HG02763 (cell line): ENCODE data around the gene MEPCE.

Experiments
- ATAC-seq: cut with Tn5 transposase; IDR thresholded peaks from one replicate; pipeline ENCODE4 v1.9.1; 2021; ENCODE audit warnings: mild to moderate bottlenecking, moderate library complexity; ENCODE audit not compliant: unreplicated experiment

MEPCE gene

DNA sequence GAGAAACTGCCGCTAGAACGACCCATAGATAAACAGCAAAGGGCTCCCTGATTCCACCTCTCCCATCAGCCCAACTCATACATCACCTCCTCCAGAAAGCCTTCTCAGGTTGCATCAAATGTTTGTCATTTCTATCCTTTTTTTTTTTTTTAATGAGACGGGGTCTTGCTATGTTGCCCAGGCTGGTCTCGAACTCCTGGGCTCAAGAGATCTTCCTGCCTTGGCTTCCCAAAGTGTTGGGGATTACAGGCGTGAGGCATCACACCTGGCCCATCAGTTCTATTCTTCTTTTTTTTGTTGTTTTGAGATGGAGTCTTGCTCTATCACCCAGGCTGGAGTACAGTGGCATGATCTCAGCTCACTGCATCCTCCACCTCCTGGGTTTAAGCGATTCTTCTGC, 27.4 kb downstream of the MEPCE start:
- ATAC-seq, result no peak

DNA sequence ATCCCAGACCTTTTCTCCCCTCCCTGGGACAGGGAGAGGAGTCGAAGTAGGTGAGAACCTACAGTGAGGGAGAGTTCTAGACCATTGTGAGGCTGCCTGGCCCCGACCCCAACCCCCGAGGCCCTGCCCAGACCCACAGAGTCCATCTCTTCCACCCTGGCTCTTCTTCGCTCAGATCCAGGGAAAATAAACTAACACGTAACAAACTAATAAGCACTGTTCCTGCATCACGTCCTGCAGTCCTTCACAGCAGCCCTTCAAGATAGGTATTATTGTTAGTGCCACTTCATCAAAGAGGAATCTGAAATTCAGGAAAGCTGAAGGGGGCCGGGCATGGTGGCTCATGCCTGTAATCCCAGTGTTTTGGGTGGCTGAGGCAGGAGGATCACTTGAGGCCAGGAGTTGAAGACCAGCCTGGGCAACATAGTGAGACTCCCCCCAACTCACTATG, 34.6 kb downstream of the MEPCE start, which contains the start of gene SPACDR:
SPACDR (minus strand) TSS at position 51 of the 451 bp plus-strand sequence. CDS start 235 bp downstream, outside the sequence.
- ATAC-seq, result no peak

DNA sequence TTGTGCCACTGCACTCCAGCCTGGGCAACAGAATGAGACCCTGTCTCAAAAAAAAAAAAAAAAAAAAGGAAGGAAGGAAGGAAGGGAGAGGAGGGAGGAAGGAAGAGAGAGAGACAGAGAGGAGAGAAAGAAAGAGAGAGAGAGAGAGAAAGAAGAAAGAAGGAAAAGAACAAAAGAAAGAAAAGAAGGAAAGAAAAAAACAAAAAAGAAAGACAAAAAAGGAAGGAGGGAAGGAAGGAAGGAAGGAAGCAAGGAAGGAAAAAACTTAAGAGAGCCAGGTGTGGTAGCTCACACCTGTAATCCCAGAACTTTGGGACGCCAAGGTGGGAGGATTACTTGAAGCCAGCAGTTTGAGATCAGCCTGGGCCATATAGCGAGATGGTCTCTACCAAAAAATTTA, 35.2 kb downstream of the MEPCE start:
- ATAC-seq, result no peak

DNA sequence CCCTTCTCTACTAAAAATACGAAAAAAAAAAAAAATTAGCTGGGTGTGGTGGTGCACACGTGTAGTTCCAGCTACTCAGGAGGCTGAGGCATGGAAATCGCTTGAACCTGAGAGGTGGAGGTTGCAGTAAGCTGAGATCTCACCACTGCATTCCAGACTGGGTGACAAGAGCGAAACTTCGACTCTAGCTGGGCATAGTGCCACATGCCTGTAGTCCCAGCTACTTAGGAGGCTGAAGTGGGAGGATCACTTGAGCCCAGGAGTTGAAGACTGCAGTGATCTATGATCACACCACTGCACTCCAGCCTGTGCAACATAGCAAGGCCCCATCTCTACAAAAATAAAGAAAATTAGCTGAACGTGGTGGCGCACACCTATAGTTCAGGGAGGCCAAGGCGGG, 35.7 kb downstream of the MEPCE start:
- no peak for ATAC-seq

DNA sequence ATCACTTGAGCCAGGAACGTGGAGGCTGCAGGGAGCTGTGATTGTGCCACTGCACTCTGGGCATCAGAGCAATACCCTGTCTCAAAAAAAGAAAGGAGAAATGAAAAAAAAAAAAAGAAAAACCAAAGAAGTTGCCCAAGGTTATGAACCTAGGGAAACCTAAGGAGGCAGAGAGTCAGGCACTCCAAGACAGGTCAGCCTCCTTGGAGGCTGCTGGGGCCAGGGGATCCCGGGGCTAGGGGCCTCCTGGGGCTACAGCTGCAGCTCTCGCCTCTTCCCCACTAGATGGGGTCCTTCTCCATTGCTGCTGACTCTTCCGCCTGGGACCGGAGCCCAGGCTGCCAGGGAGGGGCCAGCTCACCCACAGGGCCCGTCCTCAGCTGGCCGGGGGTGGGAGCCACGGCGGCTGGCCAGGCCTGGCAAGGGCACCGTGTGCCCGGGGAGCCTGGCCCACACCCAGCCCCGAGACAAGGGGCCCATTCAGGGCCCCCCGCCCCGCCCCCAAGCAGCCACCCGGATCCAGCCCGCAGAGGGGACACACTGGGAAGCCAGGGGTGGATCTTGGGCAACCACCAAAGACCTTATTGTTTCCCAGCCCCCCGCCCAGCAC, 36.2 kb downstream of the MEPCE start:
- no peak for ATAC-seq

DNA sequence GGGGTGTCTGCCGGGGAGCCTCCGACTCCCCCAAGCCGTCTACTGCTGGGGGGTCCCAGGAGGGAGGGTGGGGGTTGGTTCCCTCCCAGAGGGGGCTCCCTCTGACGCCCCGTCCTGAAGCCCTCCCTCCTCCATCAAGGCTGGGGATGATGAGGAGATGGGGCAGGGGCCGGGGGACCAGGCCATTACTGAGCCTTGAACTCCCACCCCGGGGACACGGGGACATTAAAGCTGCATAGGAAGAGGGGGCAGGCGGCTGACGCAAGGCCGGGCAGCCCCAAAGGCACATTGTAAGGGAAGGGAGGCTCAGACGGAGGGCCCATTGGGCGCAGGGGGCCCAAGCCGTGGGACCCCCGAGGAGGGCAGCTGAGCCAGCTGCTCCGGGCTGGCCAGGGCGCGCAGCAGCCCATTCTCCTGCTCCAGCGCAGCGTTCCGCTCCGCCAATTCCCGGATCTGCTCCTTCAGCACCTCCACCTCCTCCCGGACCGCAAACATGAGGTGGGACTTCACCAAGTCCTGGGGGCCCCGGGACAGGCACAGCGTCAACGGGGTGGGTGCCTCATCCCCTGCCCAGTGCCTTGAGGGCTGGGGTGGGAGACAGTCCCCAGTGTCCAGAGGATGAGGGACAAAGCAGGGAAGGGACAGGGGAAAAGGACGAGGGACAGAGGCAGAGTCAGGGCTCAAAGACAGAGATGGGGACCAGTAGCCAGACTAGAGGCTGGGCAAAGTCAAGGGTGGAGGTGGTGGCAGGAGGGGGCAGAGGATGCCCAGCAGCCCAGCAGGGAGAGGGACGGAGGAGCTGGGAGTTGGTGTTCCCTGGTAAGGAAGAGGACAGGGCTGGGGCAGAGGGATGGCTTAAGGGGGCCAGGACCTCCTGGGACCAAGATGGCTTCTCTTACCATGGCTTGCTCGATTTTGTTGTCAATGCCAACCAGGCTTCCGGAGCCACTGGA, 37.3 kb downstream of the MEPCE start:
- ATAC-seq, result no peak

DNA sequence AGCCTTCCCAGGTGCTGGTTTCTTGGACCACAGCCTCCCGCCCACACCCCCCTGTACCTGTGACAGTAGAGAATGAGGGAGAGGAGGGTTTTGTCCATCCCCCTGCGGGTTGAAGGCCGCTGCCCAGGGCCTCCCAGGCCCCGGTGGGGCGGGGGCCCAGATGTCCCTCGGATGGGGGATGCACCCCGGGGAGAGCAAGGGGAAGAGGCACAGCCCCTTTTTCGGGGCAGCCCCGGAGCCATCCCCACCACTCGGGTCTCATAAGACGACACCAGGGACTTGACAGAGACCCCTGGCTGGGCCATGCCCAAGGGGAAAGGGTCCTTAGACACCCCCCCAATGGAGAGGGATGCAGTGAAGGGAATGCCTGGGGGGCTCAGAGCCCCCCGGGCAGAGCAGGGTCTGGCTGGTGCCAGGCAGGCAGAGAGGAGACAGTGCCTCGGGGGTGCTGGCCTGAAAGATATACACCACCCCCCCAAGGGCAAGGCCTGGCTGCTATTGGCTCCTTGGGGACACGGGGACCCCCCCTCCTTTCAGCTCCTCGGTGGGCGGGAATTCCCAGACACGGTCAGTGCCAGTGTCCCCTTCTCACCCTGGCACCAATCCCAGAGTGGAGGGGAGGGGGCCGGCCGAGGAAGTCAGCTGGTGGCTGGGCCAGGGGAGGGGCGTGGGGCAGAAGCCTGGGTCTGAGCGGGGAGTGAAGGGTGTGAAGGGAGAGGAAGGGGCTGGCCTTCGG, 38.2 kb downstream of the MEPCE start:
- no peak for ATAC-seq

DNA sequence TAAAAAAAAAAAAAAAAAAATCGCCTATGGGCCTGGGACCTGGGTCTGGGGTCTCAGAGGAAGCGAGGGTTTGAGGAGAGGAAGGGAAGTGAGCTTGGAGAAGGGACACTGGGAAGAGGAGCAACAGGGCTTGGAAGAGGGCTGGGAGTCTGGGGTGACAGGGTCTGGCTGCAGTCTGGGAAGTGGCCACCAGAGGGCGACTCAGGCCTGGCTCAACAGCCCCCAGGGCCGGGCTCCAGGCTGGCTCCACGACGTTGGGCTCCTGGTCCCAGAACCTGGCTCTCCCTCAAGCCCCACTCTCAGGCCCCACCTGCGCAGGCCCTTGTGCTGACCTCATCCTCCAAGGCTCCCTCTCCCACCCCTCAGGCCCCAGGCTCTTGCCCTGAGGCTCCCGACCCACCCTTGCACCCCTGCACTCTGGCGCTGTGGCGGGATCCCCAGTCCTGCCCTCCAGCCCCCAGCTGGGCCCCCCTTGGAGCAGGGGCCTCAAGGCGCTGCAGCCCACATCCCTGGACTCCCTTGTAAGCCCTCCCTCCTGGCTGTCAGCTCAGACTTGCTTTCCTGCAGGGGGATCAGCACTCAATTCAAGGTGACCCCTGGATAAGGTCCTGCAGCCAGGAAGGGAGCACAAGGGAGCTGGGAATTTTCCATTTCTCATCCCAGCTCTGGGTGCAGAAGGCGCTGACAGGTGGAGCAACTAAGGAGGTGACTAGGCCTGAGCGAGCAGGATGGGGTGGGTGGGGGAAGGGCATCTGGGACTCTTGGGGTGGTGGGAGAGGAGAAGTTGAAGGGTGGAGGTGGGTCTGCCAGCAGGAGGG, 39.8 kb downstream of the MEPCE start:
- peak; percentile 61 for ATAC-seq

DNA sequence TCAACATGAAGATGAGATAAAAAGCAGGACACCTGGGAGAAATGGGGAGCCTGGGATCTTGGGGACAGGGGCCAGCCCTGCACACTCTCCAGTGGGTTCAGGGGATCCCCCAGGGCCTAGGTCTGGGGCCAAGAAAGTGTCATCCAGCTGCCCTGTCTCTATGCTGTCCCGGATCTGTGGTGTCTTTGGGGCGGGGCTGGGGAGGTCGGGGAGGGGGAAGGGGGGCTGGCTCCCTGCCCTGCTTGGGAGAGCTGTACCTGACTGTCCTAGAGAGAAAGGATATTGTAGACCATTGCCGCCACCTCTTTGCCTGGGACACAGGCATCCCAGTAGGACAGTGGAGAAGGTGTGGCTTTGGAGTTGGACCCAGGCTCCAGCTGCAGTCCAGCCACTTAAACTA, 41.4 kb downstream of the MEPCE start:
- no peak for ATAC-seq

DNA sequence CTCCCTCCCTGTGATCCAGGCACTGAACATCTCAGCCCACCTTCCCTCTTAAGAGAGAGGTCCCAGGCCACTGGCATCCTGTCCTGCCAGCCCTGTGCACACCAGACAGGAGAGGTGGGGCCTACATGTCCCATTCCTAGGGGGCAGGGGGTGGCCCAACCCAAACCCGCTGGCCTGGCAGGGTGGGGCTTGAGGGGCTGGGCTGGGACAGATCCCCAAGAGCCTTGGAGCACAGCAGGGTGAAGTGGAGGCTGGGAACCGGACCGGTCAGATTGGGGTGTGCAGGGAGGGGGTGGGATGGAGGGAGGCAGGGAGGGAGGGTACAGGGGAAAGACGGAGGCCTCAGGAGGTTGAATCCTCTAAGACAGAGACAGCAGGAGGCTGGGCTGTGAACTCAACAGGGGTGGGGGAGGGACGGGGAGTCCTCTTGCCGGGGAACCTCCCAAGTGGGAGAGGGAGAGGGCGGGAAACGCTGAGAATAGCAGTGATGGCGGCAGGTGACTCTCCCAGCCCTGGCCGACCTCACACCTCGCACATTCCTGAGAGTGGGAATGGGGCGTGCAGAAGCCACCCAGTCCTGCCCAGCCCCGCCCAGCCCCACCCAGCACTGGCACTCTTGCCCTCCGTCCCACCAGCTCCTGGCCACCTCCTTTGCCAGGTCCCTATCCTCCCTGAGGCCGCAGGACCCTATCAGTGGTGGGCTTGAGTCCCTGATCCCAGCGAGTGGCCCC, 42.7 kb downstream of the MEPCE start:
- ATAC-seq, result no peak

DNA sequence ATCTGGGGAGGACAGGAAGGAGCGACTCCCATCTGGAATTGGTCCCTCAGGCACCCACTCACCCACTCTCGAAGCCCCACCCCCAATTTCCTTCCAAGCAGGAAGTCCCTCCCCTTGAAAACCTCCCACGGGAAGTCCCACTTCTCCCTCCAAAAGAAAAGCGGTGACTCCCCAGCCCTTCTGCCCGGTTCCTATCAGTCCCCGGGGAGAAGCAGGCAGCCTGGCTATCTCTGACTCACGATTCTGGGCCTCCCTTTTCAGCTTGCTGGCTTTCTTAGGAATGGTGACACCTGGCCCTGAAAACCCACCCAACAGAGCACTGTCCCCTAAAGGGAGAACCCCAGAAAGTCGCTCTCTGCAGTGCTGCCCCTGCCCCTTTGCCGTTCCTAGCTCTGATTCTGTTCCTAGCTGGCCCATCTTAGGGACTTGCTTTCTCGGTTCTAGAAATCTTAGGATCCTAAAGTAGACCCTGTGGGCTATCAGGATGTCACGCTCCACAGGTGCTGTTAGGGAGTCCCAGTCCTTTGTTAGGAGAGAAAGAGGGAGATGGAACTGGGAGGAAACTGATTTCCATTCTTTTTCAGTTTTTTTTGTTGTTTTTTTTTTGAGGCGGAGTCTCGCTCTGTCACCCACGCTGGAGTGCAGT, 43.3 kb downstream of the MEPCE start:
- no peak for ATAC-seq

DNA sequence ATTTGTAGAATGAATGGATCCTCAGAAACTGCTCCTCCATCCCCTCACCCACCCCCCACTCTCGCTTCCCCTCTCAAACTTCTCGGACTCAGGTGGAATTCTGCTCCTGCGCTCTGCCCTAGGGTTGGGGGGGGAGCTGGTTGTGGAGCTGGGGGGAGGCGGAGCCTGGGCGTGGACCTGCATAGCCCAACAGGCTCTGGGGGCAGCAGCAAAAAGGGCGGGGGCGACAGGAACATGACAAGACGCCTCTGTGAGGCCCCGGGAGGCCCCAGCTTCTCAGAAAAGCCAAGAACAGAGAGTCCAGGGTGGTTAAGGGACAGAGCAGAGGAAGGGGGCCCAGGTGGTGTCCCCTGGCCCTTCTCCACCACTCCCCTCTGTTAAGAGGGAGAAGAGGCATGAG, 45.9 kb downstream of the MEPCE start:
- ATAC-seq, result no peak

DNA sequence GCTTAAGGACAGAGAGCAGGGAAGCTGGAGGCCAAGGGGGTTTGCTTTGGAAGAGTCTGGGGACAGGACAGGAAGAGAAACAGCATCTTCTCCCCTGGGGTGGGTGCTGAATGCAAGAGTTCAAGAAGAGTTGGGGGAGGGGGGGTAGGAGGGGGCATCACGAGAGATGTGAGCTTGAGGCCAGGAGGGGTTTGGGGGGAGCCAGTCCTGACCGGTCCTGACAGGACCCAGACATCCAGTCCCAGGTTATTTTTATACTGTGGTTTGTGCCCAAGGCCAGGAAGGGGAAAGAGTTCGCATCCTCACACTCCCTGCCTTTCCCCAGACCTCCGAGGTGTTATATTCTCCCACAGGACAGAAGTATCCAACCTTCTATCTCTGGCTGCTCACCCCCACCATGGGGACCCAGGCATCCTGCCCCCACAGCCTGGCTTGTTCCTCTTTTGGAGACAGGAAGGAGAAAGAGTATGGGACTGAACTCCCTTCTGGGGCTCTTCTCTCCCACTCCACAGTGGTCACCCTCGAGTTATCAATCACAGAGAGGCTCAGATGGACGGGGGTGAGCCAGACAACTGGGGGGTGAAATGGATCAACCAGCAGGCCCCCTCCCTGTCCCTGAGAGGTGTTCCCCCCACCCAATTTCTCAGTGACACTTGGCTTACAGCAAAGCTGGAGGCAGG, 46.6 kb downstream of the MEPCE start:
- no peak for ATAC-seq

DNA sequence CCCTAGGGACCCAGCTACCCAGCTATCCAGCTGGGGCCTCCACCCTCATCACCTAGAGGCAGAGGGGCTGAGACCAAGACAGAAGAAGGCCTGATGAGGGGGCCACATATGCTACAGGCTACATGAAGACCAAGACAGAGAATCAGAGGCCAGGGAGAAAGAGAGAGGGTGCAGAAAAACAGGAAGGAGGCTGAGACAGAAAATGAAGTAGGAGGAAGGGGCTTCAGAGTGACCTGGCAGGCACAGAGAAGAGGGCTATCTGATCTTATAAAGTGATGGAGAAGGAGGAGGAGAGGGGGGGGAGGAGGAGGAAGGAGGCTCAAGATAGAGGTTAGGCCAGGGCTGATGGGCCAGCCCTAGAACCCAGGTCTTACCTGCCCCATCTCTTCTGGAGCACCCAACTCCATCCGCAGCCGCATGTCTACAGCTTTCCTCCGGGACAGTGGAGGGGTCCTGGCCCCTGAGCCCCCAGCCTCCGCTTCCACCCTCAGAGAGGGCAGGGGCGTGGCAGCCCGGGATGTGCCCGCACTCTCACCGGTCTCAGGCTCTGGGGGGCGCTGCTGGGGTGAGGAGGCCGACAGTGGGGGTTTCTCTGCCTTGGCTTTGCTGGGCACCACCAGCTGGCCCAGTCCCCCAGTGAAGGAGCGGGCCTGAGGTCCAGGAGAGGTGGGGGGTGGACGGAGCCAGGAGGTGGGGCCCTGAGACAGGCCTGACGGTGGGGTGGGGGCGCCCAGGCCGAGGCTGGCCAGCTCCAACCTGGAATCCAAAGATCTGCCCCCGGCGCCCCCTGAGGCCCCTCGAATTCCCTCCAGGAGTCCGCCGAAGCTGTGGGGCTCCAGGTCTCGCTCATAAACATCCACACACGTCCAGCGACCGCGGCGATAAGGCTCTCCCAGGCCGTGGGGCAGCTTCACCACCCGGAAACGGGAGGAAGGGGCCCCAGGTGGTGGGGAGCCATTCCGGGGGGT, 47.6 kb downstream of the MEPCE start:
- ATAC-seq, result no peak

DNA sequence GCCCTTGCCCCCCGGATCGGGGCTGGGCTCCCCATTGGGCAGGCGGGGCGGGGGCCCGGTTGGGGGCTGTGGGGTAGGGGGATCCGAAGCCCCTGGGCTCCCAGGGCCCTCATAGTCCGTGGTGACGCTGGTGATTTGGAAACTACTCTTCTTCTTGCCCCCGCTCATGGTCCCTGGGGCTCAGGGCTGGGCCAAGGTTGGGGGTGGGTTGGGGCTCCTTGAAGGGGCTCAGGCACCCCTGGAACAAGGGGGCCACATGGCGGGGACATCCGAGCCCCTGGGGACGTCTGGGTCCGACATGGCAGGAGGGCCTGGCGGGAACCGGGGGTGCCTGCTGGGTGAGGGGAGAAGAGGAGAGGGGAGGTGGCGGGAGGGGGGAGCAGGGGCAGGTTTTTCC, 48.2 kb downstream of the MEPCE start:
- ATAC-seq, result no peak

DNA sequence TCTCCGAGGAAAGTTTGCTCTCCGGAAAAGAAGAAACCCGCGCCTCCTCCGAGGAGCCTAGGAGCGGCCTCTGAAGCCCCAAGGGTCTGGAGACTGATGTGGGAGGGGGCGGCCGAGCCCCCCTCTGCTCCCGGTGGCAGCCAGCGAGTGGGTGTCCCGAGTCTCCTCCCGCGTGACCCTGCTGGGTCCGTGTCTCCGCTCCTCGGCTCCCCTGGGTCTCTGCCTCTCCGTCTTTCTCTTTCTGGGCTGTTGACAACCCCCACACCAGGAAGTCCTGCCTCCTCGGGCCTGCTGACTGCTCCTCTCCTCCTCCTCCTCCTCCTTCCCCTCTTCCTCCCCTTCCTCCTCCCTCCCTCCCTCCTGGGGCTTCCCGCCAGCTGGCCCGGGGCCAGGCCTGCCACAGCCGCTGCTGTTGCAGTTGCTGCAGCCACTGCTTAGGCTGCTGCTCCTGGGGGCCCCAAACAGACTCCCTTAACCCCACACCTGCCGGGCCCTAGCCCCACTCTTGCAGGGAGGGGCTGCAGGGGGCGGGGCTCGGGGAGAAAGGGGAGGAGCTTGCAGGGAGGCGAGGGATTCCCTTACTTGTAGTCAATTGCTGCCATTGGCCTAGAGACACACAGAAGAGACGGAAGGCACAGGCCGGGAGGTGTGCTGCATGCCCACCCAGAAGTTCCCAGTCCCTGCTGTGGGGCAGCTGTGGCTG, 49.5 kb downstream of the MEPCE start, which contains the start of gene TSC22D4:
TSC22D4 (minus strand) TSS at position 257 of the 703 bp plus-strand sequence. CDS start 1,176 bp downstream, outside the sequence.
- ATAC-seq, result peak; percentile 53

DNA sequence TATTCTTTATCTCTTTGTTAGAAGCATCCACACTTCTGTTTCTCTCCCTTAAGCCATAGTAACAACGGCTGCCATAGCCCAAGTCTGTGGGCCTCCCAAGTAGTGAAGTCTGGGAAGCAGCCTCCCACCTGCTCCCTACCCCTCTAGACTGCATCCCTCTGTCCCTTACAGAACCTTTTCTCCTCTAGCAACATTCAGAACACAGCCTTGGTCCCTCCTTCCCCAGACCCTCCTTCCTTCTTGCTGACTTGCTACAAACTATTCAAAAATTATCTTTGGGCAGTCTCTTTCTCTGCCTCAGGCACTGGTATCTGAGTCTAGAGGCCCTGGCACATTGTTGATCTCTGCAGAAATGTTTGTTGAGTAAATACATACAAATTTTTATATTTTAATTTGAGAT, 51.8 kb downstream of the MEPCE start:
- ATAC-seq, result no peak
